ENCODE results near the gene KRTAP5-10.
A peak's percentile ranks its signal among the peaks of the same experiment; 100 is the strongest.
"Not testable (repeated sequence)": the region's sequence is repeated elsewhere in the genome, so short reads cannot be mapped to it uniquely, and the experiment has no call there.

The KRTAP5-10 gene

GRCh38 chr11:71611218-71611910 lies 46.0 kb downstream of the KRTAP5-10 start:
- H3K4me3 ChIP-seq (ENCODE audit: low read depth, low read length); H2BK5ac ChIP-seq (ENCODE audit: low read depth, low read length, poor library complexity); DNase-seq; H3K18ac ChIP-seq (ENCODE audit: low read length); H3K79me2 ChIP-seq (ENCODE audit: control insufficient read depth, insufficient read depth, low read length, poor library complexity); H2BK120ac ChIP-seq (ENCODE audit: insufficient read depth, low read length, poor library complexity); H3K4ac ChIP-seq (ENCODE audit: low read depth, low read length); H3K23ac ChIP-seq (ENCODE audit: low read length); H4K8ac ChIP-seq (ENCODE audit: low read depth, low read length); H3K36me3 ChIP-seq (ENCODE audit: control insufficient read depth in 1 of 2, insufficient read depth in 2 of 2, low read length in 2 of 2); H4K12ac ChIP-seq (ENCODE audit: low read depth, low read length); H2BK12ac ChIP-seq (ENCODE audit: low read length); H3K27ac ChIP-seq (ENCODE audit: low read depth, low read length); H4K91ac ChIP-seq (ENCODE audit: low read depth, low read length); H3K14ac ChIP-seq (ENCODE audit: low read length); H3K4me2 ChIP-seq (ENCODE audit: low read length); H3K9me3 ChIP-seq (ENCODE audit: insufficient read depth, low read depth, low read length); H2AFZ ChIP-seq (ENCODE audit: insufficient read depth, low read length, poor library complexity); H3K9ac ChIP-seq (ENCODE audit: low read length); H2AK5ac ChIP-seq (ENCODE audit: low read length); H3K79me1 ChIP-seq (ENCODE audit: low read length): not testable (repeated sequence)
- Histone ChIP-seq H3K27me3 (ENCODE audit: insufficient read depth, low read length) (peaks cover 11% of the 10 kb centered on the region), H3K4me1 (ENCODE audit: control insufficient read depth in 1 of 2, insufficient read depth in 2 of 2, low read length in 2 of 2) (peaks cover 2 to 18% of the 10 kb centered on the region in 2 experiments)
- no CpG with 5 or more reads among the region's 21 CpGs for WGBS (ENCODE audit: extremely low coverage, insufficient coverage, insufficient read length)

DNA sequence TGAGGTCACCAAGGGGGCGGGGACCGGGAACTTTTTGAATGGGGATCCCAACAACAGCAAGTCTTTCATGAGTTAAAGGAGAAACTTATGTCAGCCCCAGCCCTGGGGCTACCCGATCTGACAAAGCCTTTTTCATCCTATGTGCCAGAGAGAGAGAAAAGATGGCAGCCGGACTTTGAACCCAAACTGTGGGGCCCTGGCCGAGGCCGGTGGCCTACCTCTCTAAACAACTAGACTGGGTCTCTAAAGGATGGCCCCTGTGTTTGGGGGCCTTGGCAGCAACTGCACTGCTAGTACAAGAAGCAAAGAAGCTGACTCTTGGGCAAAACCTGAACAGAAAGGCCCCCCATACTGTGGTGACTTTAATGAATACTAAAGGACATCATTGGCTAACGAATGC lies 48.6 kb downstream of the KRTAP5-10 start:
- peaks cover 2 to 12% of the 10 kb centered on the region in 2 experiments for H3K4me1 ChIP-seq (ENCODE audit: control insufficient read depth in 1 of 2, insufficient read depth in 2 of 2, low read length in 2 of 2)
- H3K79me1 ChIP-seq (ENCODE audit: low read length); H2AFZ ChIP-seq (ENCODE audit: insufficient read depth, low read length, poor library complexity); H3K4ac ChIP-seq (ENCODE audit: low read depth, low read length); H3K79me2 ChIP-seq (ENCODE audit: control insufficient read depth, insufficient read depth, low read length, poor library complexity); H4K91ac ChIP-seq (ENCODE audit: low read depth, low read length); H3K18ac ChIP-seq (ENCODE audit: low read length); H4K12ac ChIP-seq (ENCODE audit: low read depth, low read length); H2BK12ac ChIP-seq (ENCODE audit: low read length); H3K27ac ChIP-seq (ENCODE audit: low read depth, low read length); H3K27me3 ChIP-seq (ENCODE audit: insufficient read depth, low read length); H4K8ac ChIP-seq (ENCODE audit: low read depth, low read length); H3K4me3 ChIP-seq (ENCODE audit: low read depth, low read length); H3K9ac ChIP-seq (ENCODE audit: low read length); DNase-seq; H3K9me3 ChIP-seq (ENCODE audit: insufficient read depth, low read depth, low read length); H2AK5ac ChIP-seq (ENCODE audit: low read length); H2BK120ac ChIP-seq (ENCODE audit: insufficient read depth, low read length, poor library complexity); H2BK5ac ChIP-seq (ENCODE audit: low read depth, low read length, poor library complexity); H3K23ac ChIP-seq (ENCODE audit: low read length); H3K14ac ChIP-seq (ENCODE audit: low read length); H3K36me3 ChIP-seq (ENCODE audit: control insufficient read depth in 1 of 2, insufficient read depth in 2 of 2, low read length in 2 of 2); H3K4me2 ChIP-seq (ENCODE audit: low read length): not testable (repeated sequence)
- no CpG with 5 or more reads among the region's 7 CpGs for WGBS (ENCODE audit: extremely low coverage, insufficient coverage, insufficient read length)

- not testable (repeated sequence) for H3K4ac ChIP-seq (ENCODE audit: low read depth, low read length); H2BK12ac ChIP-seq (ENCODE audit: low read length); H3K4me2 ChIP-seq (ENCODE audit: low read length); H4K12ac ChIP-seq (ENCODE audit: low read depth, low read length); H3K18ac ChIP-seq (ENCODE audit: low read length); H2BK5ac ChIP-seq (ENCODE audit: low read depth, low read length, poor library complexity); H2AFZ ChIP-seq (ENCODE audit: insufficient read depth, low read length, poor library complexity); H3K36me3 ChIP-seq (ENCODE audit: control insufficient read depth in 1 of 2, insufficient read depth in 2 of 2, low read length in 2 of 2); H3K79me1 ChIP-seq (ENCODE audit: low read length); H3K9ac ChIP-seq (ENCODE audit: low read length); H4K91ac ChIP-seq (ENCODE audit: low read depth, low read length); H3K14ac ChIP-seq (ENCODE audit: low read length); H4K8ac ChIP-seq (ENCODE audit: low read depth, low read length); H2AK5ac ChIP-seq (ENCODE audit: low read length); H3K27ac ChIP-seq (ENCODE audit: low read depth, low read length); H3K9me3 ChIP-seq (ENCODE audit: insufficient read depth, low read depth, low read length); H3K79me2 ChIP-seq (ENCODE audit: control insufficient read depth, insufficient read depth, low read length, poor library complexity); H3K27me3 ChIP-seq (ENCODE audit: insufficient read depth, low read length); H2BK120ac ChIP-seq (ENCODE audit: insufficient read depth, low read length, poor library complexity); H3K23ac ChIP-seq (ENCODE audit: low read length); H3K4me3 ChIP-seq (ENCODE audit: low read depth, low read length)
- WGBS (ENCODE audit: extremely low coverage, insufficient coverage, insufficient read length) = no CpG with 5 or more reads among the region's 15 CpGs
- DNase-seq = peak in 1 of 2 donors; percentile 41
- H3K4me1 ChIP-seq (ENCODE audit: control insufficient read depth in 1 of 2, insufficient read depth in 2 of 2, low read length in 2 of 2) = peaks cover 2 to 12% of the 10 kb centered on the region in 2 experiments
Measured at GRCh38 chr11:71614366-71614917, 49.1 kb downstream of the KRTAP5-10 start.

- H3K36me3 ChIP-seq (ENCODE audit: control insufficient read depth in 1 of 2, insufficient read depth in 2 of 2, low read length in 2 of 2); H3K14ac ChIP-seq (ENCODE audit: low read length); H3K79me2 ChIP-seq (ENCODE audit: control insufficient read depth, insufficient read depth, low read length, poor library complexity); H4K12ac ChIP-seq (ENCODE audit: low read depth, low read length); H3K4ac ChIP-seq (ENCODE audit: low read depth, low read length); H2BK5ac ChIP-seq (ENCODE audit: low read depth, low read length, poor library complexity); H4K8ac ChIP-seq (ENCODE audit: low read depth, low read length); H3K79me1 ChIP-seq (ENCODE audit: low read length); H3K27me3 ChIP-seq (ENCODE audit: insufficient read depth, low read length); H3K4me3 ChIP-seq (ENCODE audit: low read depth, low read length); H2BK120ac ChIP-seq (ENCODE audit: insufficient read depth, low read length, poor library complexity); H2AFZ ChIP-seq (ENCODE audit: insufficient read depth, low read length, poor library complexity); H3K27ac ChIP-seq (ENCODE audit: low read depth, low read length); H2BK12ac ChIP-seq (ENCODE audit: low read length); H3K18ac ChIP-seq (ENCODE audit: low read length); H3K23ac ChIP-seq (ENCODE audit: low read length); H2AK5ac ChIP-seq (ENCODE audit: low read length); H3K9me3 ChIP-seq (ENCODE audit: insufficient read depth, low read depth, low read length); H4K91ac ChIP-seq (ENCODE audit: low read depth, low read length); H3K9ac ChIP-seq (ENCODE audit: low read length): not testable (repeated sequence)
- peak overlapping the region; percentile 41 for H3K4me2 ChIP-seq (ENCODE audit: low read length)
- H3K4me1 ChIP-seq (ENCODE audit: control insufficient read depth in 1 of 2, insufficient read depth in 2 of 2, low read length in 2 of 2) = peaks cover 2 to 12% of the 10 kb centered on the region in 2 experiments
- DNase-seq = peak; percentile 89 to 96
- no CpG with 5 or more reads among the region's 12 CpGs for WGBS (ENCODE audit: extremely low coverage, insufficient coverage, insufficient read length)
Measured at GRCh38 chr11:71615003-71615402, 49.6 kb downstream of the KRTAP5-10 start.

Data from trophoblast cell (in vitro differentiated cells and primary cell).